ENCODE results near the gene CCDC12. TPM values are rescaled to one million over a fixed set of nuclear protein-coding genes. Genes with fewer than 3 reads are reported as not detected.

CCDC12 gene
- total and polyA plus RNA-seq, 2 experiments from 2014 or later: 17.4 to 43.8 TPM

DNA sequence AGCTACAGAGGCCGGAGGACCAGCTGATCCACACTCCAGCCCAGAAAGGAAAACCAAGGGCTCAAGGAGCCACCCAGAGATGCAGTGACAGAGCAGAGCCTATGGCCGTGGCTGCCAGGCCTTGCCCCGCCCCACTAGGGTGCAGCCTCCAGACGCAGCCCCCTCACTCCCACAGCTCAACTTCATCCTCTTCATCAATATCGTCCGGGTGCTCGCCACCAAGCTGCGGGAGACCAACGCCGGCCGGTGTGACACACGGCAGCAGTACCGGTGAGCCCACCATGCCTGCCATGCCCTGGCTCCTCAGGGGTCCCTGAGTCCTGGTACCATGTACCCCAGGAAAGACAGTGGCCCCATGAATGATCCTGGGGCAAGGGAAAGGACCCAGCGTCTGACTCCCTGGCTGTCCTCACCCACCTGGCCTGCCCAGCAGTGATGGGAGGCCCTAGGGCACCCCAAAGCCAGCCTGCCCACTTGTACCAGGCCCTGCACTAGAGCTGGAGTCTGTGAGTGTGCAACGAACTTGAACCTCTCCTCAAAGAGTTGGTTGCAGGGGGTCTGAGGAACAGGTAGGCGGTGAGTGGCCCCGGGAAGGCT lies 74.9 kb downstream of the CCDC12 start:
- H3F3A ChIP-seq (ENCODE audit: insufficient read depth): no peaks in the 10 kb centered on the region
- in situ Hi-C loops (cut with MboI): no loop called here
- H2AFZ ChIP-seq: no peak overlapping the region
- H3K79me2 ChIP-seq (ENCODE audit: insufficient read depth): no peaks in the 10 kb centered on the region
- no peaks in the 10 kb centered on the region for H3K27me3 ChIP-seq (replicated peaks; ENCODE audit: insufficient read depth)
- H3K9me3 ChIP-seq (ENCODE audit: low read depth): no peaks in the 10 kb centered on the region
- no peaks in the 10 kb centered on the region for H4K20me1 ChIP-seq (ENCODE audit: insufficient read depth)
- H3K36me3 ChIP-seq (ENCODE audit: low read depth): no peaks in the 10 kb centered on the region
- TF ChIP-seq EZH2 (IDR thresholded peaks at IDR 0.05; ENCODE audit: insufficient read depth, poor library complexity, severe bottlenecking) (no peak), EZH2phosphoT487 (IDR thresholded peaks at IDR 0.05; ENCODE audit: insufficient read depth, low read depth) (no peak)
- no peak overlapping the region for H3K4me3 ChIP-seq
- H3K9me2 ChIP-seq (ENCODE audit: insufficient read depth): no peaks in the 10 kb centered on the region
- H3K9ac ChIP-seq: no peak overlapping the region
- WGBS, 2 experiments (ENCODE audit: low coverage in 1 of 2, low lambda C conversion rate in 2 of 2, missing lambda C conversion rate in 2 of 2): 79% methylated on average over 16 to 17 of the region's 17 CpGs
- no peak for DNase-seq
- no peak overlapping the region for H3K4me2 ChIP-seq (ENCODE audit: unreplicated experiment)
- H3K4me1 ChIP-seq (ENCODE audit: insufficient read depth): peaks cover 3% of the 10 kb centered on the region; the same call in 1 of the 2 replicates
- H3K27ac ChIP-seq: no peak overlapping the region

DNA sequence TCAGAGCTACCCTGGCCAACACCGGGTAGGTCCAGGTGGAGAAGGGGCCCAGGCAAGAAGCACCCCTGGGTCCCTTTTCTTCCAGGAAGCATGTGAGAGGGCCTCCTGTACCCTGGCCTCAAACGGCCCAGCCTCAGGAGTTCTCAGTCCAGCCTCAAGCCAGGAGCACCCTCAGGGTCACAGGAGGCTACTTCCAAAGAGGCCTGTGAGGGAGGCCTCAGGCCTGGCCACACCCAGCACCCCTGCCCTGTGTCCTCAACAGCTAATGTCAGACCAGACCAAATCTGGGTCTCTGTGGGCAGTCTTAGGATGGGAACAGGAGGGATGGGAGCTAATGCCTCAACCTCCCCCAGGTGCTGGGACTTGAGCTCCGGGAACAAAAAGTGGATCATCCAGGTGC lies 75.5 kb downstream of the CCDC12 start:
- Histone ChIP-seq H3K36me3 (ENCODE audit: low read depth) (no peaks in the 10 kb centered on the region), H3K27me3 (replicated peaks; ENCODE audit: insufficient read depth) (no peaks in the 10 kb centered on the region), H3K9me3 (ENCODE audit: low read depth) (no peaks in the 10 kb centered on the region), H3K4me2 (ENCODE audit: unreplicated experiment) (no peak overlapping the region), H3K4me3 (no peak overlapping the region), H3K9ac (no peak overlapping the region), H4K20me1 (ENCODE audit: insufficient read depth) (no peaks in the 10 kb centered on the region), H3K4me1 (ENCODE audit: insufficient read depth) (peaks cover 3% of the 10 kb centered on the region; the same call in 1 of the 2 replicates), H3K27ac (no peak overlapping the region), H3F3A (ENCODE audit: insufficient read depth) (no peaks in the 10 kb centered on the region), H3K9me2 (ENCODE audit: insufficient read depth) (no peaks in the 10 kb centered on the region), H2AFZ (no peak overlapping the region), H3K79me2 (ENCODE audit: insufficient read depth) (no peaks in the 10 kb centered on the region)
- TF ChIP-seq EZH2 (IDR thresholded peaks at IDR 0.05; ENCODE audit: insufficient read depth, poor library complexity, severe bottlenecking) (no peak), EZH2phosphoT487 (IDR thresholded peaks at IDR 0.05; ENCODE audit: insufficient read depth, low read depth) (no peak)
- 54 to 71% methylated on average over 2 to 3 of the region's 3 CpGs for WGBS, 2 experiments (ENCODE audit: low coverage in 1 of 2, low lambda C conversion rate in 2 of 2, missing lambda C conversion rate in 2 of 2)
- DNase-seq: no peak
- in situ Hi-C loops (cut with MboI): no loop called here

DNA sequence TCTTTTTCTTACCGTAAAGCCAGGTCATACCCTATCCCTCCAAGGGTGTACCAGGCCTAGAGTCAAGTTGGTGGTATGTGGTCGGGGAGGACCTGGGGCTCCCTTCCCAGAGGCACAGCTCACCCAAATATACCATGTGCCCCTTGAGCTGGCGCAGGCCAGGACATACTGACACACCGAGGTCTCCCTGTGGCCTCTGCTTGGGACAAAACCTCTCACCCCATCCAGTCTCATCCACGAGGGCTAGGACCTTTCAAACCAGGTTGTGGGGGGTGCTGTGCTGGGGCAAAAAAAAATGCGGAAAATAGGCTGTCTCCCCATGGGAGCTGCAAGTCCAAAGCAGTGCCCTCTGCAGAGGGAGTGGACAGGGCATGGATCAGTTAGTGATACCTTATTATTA lies 76.2 kb downstream of the CCDC12 start:
- Histone ChIP-seq H4K20me1 (ENCODE audit: insufficient read depth) (no peaks in the 10 kb centered on the region), H3K4me1 (ENCODE audit: insufficient read depth) (peaks cover 3% of the 10 kb centered on the region; the same call in 1 of the 2 replicates), H3K27me3 (replicated peaks; ENCODE audit: insufficient read depth) (no peaks in the 10 kb centered on the region), H3K9me2 (ENCODE audit: insufficient read depth) (no peaks in the 10 kb centered on the region), H3F3A (ENCODE audit: insufficient read depth) (no peaks in the 10 kb centered on the region), H3K4me3 (no peak overlapping the region), H3K36me3 (ENCODE audit: low read depth) (no peaks in the 10 kb centered on the region), H3K9ac (no peak overlapping the region), H2AFZ (no peak overlapping the region), H3K79me2 (ENCODE audit: insufficient read depth) (no peaks in the 10 kb centered on the region), H3K27ac (no peak overlapping the region), H3K9me3 (ENCODE audit: low read depth) (no peaks in the 10 kb centered on the region), H3K4me2 (ENCODE audit: unreplicated experiment) (no peak overlapping the region)
- 70 to 79% methylated on average over 6 of the region's 6 CpGs for WGBS, 2 experiments (ENCODE audit: low coverage in 1 of 2, low lambda C conversion rate in 2 of 2, missing lambda C conversion rate in 2 of 2)
- TF ChIP-seq EZH2 (IDR thresholded peaks at IDR 0.05; ENCODE audit: insufficient read depth, poor library complexity, severe bottlenecking) (no peak), EZH2phosphoT487 (IDR thresholded peaks at IDR 0.05; ENCODE audit: insufficient read depth, low read depth) (no peak)
- in situ Hi-C loops (cut with MboI): no loop called here
- DNase-seq: no peak

DNA sequence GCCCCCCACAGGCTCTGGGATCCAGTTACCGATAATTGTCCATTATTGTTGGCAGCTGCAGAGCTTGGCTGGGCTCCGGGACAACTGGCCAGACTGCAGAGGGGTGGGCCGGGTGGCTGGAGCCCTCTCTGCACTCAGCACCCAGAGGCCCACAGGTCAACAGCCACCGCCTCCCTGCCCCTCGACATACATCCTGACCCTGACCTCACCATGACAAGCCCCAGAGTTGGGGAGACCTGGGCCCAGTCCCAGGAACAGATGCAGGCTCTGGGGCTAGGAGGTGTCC lies 76.6 kb downstream of the CCDC12 start:
- no peak for TF ChIP-seq EZH2phosphoT487 (IDR thresholded peaks at IDR 0.05; ENCODE audit: insufficient read depth, low read depth)
- no peak for TF ChIP-seq EZH2 (IDR thresholded peaks at IDR 0.05; ENCODE audit: insufficient read depth, poor library complexity, severe bottlenecking)
- 65 to 66% methylated on average over 5 of the region's 5 CpGs for WGBS, 2 experiments (ENCODE audit: low coverage in 1 of 2, low lambda C conversion rate in 2 of 2, missing lambda C conversion rate in 2 of 2)
- no peak overlapping the region for H3K9ac ChIP-seq
- no peak overlapping the region for H3K27ac ChIP-seq
- no peaks in the 10 kb centered on the region for H3K27me3 ChIP-seq (replicated peaks; ENCODE audit: insufficient read depth)
- H3K9me2 ChIP-seq (ENCODE audit: insufficient read depth): no peaks in the 10 kb centered on the region
- no peak overlapping the region for H2AFZ ChIP-seq
- in situ Hi-C loops (cut with MboI): no loop called here
- H3F3A ChIP-seq (ENCODE audit: insufficient read depth): no peaks in the 10 kb centered on the region
- no peak for DNase-seq
- peaks cover 3% of the 10 kb centered on the region; the same call in 1 of the 2 replicates for H3K4me1 ChIP-seq (ENCODE audit: insufficient read depth)
- H3K4me3 ChIP-seq: no peak overlapping the region
- H3K9me3 ChIP-seq (ENCODE audit: low read depth): no peaks in the 10 kb centered on the region
- no peaks in the 10 kb centered on the region for H3K36me3 ChIP-seq (ENCODE audit: low read depth)
- no peaks in the 10 kb centered on the region for H4K20me1 ChIP-seq (ENCODE audit: insufficient read depth)
- no peak overlapping the region for H3K4me2 ChIP-seq (ENCODE audit: unreplicated experiment)
- no peaks in the 10 kb centered on the region for H3K79me2 ChIP-seq (ENCODE audit: insufficient read depth)

All from GM23248 (cell line).